Fibroblast of peridontal ligament (primary cell): Measurements from ENCODE around the gene MTIF2.
"Not testable (repeated sequence)": the region's sequence is repeated elsewhere in the genome, so short reads cannot be mapped to it uniquely, and the experiment has no call there.

Experiments
- DNase-seq: peaks from one replicate; pipeline ENCODE4 v3.0.0-alpha.2; 2010; ENCODE audit errors: extremely low read depth

Gene MTIF2, protein sequence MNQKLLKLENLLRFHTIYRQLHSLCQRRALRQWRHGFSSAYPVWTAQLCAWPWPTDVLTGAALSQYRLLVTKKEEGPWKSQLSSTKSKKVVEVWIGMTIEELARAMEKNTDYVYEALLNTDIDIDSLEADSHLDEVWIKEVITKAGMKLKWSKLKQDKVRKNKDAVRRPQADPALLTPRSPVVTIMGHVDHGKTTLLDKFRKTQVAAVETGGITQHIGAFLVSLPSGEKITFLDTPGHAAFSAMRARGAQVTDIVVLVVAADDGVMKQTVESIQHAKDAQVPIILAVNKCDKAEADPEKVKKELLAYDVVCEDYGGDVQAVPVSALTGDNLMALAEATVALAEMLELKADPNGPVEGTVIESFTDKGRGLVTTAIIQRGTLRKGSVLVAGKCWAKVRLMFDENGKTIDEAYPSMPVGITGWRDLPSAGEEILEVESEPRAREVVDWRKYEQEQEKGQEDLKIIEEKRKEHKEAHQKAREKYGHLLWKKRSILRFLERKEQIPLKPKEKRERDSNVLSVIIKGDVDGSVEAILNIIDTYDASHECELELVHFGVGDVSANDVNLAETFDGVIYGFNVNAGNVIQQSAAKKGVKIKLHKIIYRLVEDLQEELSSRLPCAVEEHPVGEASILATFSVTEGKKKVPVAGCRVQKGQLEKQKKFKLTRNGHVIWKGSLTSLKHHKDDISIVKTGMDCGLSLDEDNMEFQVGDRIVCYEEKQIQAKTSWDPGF

DNA sequence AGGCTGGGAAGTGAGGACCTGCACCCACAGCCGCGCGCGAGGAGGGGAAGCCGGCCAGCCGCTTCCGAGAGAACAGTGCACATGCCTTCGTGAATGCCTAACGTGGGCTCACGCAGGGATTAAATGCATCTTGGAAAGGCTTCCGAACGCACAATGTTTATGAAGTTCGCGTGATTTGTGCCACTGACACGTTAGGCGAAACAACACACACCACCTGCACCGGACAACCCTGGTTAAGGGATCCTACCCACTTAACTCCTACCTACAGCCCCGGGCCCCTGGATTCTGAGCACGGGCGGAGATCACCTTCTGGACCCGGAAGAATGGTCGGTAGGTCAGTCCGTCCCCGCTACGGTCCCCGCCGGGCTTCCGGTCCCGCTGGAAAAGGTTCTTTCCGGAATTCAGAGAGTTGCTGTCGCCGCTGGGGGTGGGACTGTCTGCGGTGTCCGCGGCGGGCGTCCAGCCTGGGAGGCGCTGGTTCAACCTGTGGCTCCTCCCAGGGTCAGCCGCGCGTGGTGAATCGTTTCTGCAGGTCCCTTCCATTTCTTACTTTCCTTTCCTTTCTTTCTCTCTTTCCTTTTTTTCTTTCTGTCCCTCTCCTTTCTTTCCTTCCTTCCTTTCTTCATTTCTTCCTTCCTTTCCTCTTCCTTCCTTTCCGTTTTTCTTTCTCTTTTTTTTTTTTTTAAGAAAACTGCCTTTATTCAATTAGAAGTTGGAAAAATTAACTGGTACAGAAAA lies at the start of gene MTIF2:
Gene MTIF2, minus strand, starts transcription at position 325 of the 738 bp plus-strand sequence. CDS start 5,373 bp downstream, outside the sequence.
- DNase-seq: peak; percentile 89

DNA sequence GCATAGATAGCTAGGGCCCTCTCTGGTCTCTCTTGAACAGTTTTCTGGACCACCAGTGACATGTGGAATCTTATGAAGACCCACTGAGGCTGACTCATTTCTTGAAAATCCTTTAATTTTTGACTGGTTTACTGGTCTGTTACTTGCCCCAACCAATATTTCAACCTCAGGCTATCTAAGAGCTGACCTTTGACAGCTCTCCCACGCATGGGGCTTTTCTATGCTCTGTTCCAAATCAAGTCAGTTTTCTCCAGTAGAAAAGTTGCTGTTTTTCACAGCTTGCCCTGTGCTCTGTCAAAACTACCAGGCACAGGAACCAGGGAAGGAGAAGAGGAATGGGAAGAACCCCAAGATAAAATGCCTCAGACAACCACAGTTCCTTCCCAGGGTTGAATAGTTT lies 46.0 kb upstream of the MTIF2 start:
- DNase-seq: no peak

GRCh38 chr2:55311444-55311870 lies 42.4 kb upstream of the MTIF2 start:
- DNase-seq: peak; percentile 66

- peak; percentile 68 for DNase-seq
Measured at GRCh38 chr2:55309446-55309845, 40.4 kb upstream of the MTIF2 start.

DNA sequence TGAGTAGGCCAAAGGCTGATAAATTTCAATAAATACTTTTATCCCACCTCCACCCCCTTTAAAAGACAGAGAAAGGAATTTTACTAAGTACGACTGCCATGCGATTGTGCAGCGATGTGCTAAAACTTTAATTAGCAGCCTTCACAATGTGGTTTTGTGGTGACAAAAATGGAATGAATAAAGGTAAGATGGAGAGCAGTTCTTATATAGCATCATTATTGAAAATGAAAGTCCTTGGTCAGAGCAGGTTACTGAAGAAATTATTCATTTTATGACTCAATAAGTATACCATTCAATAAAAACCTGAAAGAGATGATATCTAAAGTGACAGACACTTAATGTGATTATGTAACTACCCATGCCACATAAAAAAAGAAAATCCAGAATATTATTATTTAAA lies 33.2 kb upstream of the MTIF2 start:
- DNase-seq: no peak

DNA sequence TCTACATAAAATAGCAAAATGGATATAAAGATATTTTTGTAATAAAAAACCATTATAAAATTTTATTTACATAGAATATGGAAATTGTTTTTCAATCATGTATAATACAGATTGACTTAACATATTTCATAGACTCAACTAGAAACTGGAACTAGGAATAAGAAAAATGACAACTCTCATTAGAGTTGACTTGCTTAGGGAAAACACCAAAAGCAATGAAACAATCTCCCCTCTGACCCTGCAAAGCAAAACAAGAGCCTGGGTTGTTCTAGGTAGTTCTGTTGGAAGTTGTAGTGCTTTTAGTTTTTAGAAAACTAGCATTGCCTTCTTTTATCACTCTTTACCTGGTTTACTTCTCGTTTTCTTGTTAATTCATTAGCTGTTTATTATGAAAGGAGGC lies 32.2 kb upstream of the MTIF2 start:
- no peak for DNase-seq

- DNase-seq: no peak
Measured at GRCh38 chr2:55296393-55296792, 27.4 kb upstream of the MTIF2 start.

DNA sequence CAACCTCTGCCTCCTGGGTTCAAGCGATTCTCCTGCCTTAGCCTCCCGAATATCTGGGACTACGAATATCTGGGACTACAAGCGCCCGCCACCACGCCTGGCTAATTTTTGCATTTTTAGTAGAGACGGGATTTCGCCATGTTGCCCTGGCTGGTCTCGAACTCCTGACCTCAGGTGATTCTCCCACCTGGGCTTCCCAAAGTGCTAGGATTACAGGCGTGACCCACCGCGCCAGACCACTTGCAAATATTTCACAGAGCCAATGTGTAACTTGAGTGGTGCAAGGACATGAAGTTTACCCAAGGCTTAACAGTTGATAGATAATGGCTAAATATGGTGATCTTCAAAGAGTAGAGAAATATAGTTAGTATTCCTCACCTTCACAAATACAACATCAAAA lies 14.1 kb upstream of the MTIF2 start:
- DNase-seq: no peak

GRCh38 chr2:55282110-55282917 lies 13.3 kb upstream of the MTIF2 start:
- peak; percentile 79 for DNase-seq

- not testable (repeated sequence) for DNase-seq
Measured at GRCh38 chr2:55280851-55281546, 12.0 kb upstream of the MTIF2 start.

GRCh38 chr2:55279859-55280424 lies 10.9 kb upstream of the MTIF2 start:
- DNase-seq: not testable (repeated sequence)

GRCh38 chr2:55279214-55279835 lies 10.3 kb upstream of the MTIF2 start:
- DNase-seq: not testable (repeated sequence)

DNA sequence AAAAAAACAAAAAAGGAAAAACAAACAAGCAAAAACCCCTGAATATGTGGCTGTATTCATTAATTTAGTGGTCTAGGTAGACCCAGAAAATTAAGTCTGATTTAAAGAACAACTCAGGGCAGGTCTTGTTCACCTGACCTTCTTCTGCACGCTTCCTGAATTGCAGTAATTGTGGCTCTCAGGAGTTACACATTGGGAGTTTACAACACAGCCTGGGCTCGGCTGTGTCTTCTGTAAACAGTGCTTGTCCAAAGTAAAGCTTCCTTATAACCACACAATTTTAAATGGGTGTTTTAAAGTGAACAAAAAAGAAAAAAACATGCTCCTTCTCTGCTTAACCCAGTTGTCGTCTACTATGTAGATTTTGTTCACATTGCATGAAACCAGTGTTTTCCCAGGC lies 8.3 kb upstream of the MTIF2 start:
- DNase-seq: no peak

- DNase-seq: not testable (repeated sequence)
Measured at GRCh38 chr2:55274346-55274745, 5.3 kb upstream of the MTIF2 start.

- DNase-seq: peak; percentile 26
Measured at GRCh38 chr2:55269645-55269990, 587 bp upstream of the MTIF2 start.

DNA sequence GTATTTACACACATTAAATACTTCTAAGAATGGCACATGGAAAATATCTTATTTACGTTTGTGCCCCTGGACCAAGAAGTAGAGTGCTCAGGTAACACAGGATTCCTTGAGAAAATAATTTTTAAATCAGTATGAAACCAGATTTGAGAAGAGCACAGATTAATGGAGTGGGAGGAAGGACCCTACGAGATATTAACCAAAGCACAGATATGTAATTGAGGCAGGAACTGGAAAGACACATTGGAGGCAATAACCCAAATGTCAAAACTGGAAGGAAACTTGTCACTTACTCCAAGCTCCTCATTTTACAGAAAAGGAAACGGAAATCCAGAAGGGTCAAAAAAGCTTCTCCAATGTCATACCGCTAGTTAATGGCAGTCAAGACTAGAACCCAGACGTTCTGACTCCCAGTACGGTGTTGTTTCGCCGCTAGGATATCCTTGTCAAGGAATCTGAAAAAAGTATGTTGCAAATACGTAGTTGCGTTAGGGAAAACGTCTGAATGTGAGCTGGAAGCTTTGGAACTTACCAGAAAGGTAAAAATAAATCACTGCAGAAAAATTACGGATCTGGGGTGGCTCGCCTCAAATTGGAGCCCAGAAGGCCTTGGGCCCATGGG lies 634 bp downstream of the MTIF2 start:
- no peak for DNase-seq

DNA sequence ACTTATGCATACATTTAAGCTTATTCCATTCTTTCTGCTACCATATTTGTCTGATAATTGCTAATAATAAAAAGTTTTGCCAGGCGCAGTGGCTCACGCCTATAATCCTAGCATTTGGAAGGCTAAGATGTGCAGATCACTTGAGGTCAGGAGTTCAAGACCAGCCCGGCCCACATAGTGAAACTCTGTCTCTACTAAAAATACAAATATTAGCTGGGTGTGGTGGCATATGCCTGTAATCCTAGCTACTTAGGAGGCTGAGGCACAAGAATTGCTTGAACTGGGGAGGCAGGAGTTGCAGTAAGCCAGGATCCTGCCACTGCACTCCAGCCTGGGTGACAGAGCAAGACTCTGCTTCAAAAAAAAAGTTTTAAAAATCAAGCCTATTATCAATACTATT lies 9.4 kb downstream of the MTIF2 start:
- not testable (repeated sequence) for DNase-seq

DNA sequence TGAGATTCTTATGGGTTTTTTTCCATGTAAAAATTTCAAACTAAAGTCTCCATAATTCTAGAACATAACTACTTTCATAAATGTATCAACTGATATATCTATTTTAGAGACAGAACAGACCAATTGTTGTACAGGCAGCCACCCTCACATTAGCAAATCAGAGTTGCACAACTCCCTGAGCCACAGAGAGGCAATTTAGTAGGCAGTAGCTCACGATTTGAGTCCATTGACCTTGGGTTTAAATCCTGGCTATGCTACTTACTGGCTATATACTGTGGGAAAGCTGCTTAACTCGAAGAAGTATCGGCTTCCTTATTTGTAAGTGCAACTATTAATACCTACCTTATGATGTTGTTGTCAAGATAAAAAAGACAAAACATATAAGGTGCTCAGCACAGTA lies 16.2 kb downstream of the MTIF2 start:
- DNase-seq: no peak

DNA sequence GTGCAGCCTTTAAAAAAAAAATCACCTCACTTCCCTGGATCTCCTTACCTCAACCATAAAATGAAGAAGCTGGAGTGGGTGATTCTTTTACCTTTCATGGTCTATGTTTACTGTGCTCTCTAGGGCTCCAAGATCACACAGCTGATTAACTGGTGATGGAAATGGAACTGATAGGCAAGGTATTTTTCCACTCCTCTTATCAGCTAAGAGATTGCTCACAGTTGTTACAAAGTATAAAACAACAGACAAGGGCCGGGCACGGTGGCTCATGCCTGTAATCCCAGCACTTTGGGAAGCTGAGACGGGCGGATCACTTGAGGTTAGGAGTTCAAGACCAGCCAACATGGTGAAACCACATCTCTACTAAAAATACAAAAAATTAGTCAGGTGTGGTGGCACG lies 22.0 kb downstream of the MTIF2 start:
- DNase-seq: no peak

- no peak for DNase-seq
Measured at GRCh38 chr2:55245411-55245810, 23.6 kb downstream of the MTIF2 start.
